Measurements from ENCODE around the gene TXNDC12.

Gene TXNDC12

GRCh38 chr1:52057876-52058415 lies 3.0 kb upstream of the TXNDC12 start:
- DNase-seq (ENCODE audit: low read depth), result no peak
- H3K4me3 ChIP-seq (ENCODE audit: control insufficient read depth, low read depth, low read length), result no peak overlapping the region; the same call in 1 of the 2 replicates
- TF ChIP-seq, protein P1, sequence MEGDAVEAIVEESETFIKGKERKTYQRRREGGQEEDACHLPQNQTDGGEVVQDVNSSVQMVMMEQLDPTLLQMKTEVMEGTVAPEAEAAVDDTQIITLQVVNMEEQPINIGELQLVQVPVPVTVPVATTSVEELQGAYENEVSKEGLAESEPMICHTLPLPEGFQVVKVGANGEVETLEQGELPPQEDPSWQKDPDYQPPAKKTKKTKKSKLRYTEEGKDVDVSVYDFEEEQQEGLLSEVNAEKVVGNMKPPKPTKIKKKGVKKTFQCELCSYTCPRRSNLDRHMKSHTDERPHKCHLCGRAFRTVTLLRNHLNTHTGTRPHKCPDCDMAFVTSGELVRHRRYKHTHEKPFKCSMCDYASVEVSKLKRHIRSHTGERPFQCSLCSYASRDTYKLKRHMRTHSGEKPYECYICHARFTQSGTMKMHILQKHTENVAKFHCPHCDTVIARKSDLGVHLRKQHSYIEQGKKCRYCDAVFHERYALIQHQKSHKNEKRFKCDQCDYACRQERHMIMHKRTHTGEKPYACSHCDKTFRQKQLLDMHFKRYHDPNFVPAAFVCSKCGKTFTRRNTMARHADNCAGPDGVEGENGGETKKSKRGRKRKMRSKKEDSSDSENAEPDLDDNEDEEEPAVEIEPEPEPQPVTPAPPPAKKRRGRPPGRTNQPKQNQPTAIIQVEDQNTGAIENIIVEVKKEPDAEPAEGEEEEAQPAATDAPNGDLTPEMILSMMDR (IDR thresholded peaks at IDR 0.05; ENCODE audit: control insufficient read depth, insufficient read depth, low read depth, low read length, missing control alignments), result no peak

- DNase-seq (ENCODE audit: low read depth), result no peak
- peak overlapping the region; percentile 89 for H3K4me3 ChIP-seq (ENCODE audit: control insufficient read depth, low read depth, low read length)
- TF ChIP-seq, protein P1 (IDR thresholded peaks at IDR 0.05; ENCODE audit: control insufficient read depth, insufficient read depth, low read depth, low read length, missing control alignments), result no peak
Measured at GRCh38 chr1:52057255-52057654, 2.3 kb upstream of the TXNDC12 start.

DNA sequence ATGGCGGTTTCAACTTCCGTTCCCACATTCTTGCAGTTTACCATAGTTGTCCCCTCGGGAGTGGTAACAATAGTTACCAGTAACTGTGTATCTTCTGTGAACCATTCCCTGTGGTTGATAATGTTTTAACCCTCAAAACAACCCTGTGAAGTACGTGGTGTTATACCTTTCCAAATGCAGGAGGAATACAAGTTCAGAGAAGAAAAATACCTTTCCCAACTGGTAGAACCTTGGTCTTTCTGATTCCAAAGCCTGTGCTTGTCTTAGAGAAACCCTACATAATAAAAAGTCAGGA lies 1.9 kb upstream of the TXNDC12 start:
- DNase-seq (ENCODE audit: low read depth), result no peak
- TF ChIP-seq, protein P1 (IDR thresholded peaks at IDR 0.05; ENCODE audit: control insufficient read depth, insufficient read depth, low read depth, low read length, missing control alignments), result no peak
- peak overlapping the region; percentile 89 for H3K4me3 ChIP-seq (ENCODE audit: control insufficient read depth, low read depth, low read length)

DNA sequence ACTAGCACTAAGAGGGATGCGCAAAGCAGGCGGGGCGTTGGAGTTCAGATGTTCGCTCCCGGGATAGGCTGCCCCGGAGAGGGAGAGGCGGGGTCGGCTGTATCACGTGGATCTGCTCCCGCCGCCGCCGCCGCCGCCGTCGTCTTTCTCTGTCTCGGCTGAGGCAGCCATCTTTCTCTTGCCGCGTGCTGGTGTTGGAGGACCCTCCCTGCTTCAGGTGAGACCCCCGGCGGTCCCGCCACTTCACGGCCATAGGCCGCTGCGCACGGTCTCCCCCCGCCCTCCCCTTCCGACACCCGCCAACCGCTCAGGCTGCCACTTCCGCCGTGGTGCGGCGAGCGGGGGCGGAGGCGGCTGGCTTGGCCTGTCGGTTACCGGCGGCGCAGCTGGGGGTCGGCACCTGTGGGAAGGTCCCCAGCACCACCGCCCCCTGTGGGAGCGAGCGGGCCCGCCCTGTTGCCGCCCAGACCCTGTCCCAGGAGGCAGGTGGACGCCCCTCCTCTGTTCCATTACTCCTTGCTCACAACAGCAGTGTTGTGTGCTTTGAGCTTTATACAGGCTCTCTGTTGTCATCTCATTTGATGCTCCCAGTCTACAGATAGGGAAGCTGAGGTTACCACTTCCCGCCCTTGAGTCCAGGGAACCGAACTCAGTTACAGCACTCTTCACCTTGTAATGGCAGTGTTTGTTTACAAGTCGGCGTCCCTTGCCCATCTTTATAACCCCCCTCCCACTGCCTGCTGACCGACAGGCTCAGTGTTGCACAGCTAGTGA lies 1.4 kb upstream of the TXNDC12 start, which contains the start of gene BTF3L4:
BTF3L4 (plus strand) TSS at position 133 of the 774 bp plus-strand sequence. CDS start 3,553 bp downstream, outside the sequence.
- TF ChIP-seq, protein P1 (IDR thresholded peaks at IDR 0.05; ENCODE audit: control insufficient read depth, insufficient read depth, low read depth, low read length, missing control alignments), result no peak
- no peak for DNase-seq (ENCODE audit: low read depth)
- peak within 1 kb of the TSS; percentile 89 for H3K4me3 ChIP-seq (ENCODE audit: control insufficient read depth, low read depth, low read length)

GRCh38 chr1:52055866-52056162 lies 823 bp upstream of the TXNDC12 start:
- TF ChIP-seq, protein P1 (IDR thresholded peaks at IDR 0.05; ENCODE audit: control insufficient read depth, insufficient read depth, low read depth, low read length, missing control alignments), result no peak
- H3K4me3 ChIP-seq (ENCODE audit: control insufficient read depth, low read depth, low read length), result peak overlapping the region; percentile 89
- no peak for DNase-seq (ENCODE audit: low read depth)

DNA sequence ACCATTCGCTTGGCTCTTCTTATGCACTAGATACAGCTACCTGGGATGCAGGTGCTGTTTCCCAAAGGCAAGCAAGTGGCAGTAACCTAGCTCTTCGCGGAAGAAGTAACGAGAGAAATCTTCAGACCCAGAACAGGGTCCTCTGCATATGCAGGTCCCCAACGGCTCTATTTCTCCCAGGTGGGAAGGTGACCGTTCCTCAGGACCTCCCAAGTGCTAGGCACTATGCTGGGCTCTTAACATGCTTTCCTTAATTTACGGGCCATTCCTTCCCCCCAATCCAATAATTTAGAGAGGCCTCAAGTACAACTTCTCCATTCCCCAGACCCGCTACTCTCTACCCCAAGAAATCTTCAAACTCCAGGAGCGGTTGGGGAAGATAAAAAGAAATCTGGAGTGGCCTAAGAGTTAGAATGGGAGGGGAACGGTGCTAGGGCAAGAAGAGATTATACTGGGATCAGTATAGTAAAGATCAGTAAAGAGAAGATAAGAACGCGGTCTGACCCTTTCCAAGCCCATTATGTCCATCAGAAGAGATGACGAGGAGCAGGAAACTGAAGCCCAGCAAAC lies 410 bp downstream of the TXNDC12 start:
- H3K4me3 ChIP-seq (ENCODE audit: control insufficient read depth, low read depth, low read length), result peak overlapping the region; percentile 89
- no peak for DNase-seq (ENCODE audit: low read depth)
- TF ChIP-seq, protein P1 (IDR thresholded peaks at IDR 0.05; ENCODE audit: control insufficient read depth, insufficient read depth, low read depth, low read length, missing control alignments), result no peak

All from AG09309 (cell line).